ENCODE data around the gene CREB3.

Gene CREB3

DNA sequence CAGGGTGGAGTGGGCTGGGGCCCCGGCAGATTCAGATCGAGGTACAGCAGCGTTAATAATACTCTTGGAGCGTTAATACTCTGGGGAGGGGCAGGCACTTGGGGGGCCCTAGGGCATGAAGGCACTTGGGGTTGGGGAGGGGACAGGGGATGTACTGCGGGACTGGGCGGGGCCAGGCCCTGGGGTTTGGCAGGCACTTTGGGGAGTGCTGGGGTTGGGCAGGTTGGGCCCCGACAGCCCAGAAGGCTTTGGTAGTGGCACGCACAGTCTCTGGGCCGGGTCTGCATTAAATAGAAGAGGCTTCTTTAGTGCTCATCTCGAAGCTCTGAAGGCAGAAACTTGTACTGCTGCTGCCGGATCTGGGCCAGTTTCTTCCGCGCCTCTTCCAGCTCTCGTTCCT, 35.0 kb upstream of the CREB3 start:
- peaks cover 40% of the 10 kb centered on the region for H3K36me3 ChIP-seq (ENCODE audit: control insufficient read depth, insufficient read depth, low read length)
- no peak for DNase-seq (ENCODE audit: extremely low read depth, insufficient read length)
- no peaks in the 10 kb centered on the region for H3K27me3 ChIP-seq (replicated peaks; ENCODE audit: control insufficient read depth, insufficient read depth, low read length)
- H3K4me3 ChIP-seq (replicated peaks; ENCODE audit: low read depth, low read length): no peak overlapping the region
- TF ChIP-seq CTCF (IDR thresholded peaks at IDR 0.05; ENCODE audit: insufficient read depth, low read length, poor library complexity, severe bottlenecking): no peak

DNA sequence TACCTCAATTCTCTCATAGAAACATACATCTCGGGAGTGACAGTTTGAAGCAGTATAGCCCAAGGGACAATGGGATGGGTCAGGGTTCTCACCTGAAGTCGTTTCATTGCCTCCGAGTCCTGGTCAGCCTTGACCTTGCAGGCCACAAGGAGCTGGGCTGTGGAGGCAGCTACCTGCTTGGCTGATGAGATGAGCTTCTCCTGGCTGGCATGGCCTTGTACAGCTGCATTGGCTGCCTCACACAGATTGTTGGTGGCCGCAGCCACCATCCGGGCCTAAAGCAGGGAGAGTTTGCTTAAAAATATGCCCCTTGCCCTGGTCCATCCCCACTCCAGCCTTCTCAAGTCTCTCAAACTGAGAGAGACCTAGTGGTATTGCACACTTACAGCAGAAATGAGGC, 34.2 kb upstream of the CREB3 start:
- no peak for DNase-seq (ENCODE audit: extremely low read depth, insufficient read length)
- no peak for TF ChIP-seq CTCF (IDR thresholded peaks at IDR 0.05; ENCODE audit: insufficient read depth, low read length, poor library complexity, severe bottlenecking)
- Histone ChIP-seq H3K27me3 (replicated peaks; ENCODE audit: control insufficient read depth, insufficient read depth, low read length) (no peaks in the 10 kb centered on the region), H3K36me3 (ENCODE audit: control insufficient read depth, insufficient read depth, low read length) (peaks cover 44% of the 10 kb centered on the region), H3K4me3 (replicated peaks; ENCODE audit: low read depth, low read length) (no peak overlapping the region)

GRCh38 chr9:35700031-35700430, 32.4 kb upstream of the CREB3 start:
- Histone ChIP-seq H3K36me3 (ENCODE audit: control insufficient read depth, insufficient read depth, low read length) (peaks cover 60% of the 10 kb centered on the region), H3K4me3 (replicated peaks; ENCODE audit: low read depth, low read length) (no peak overlapping the region), H3K27me3 (replicated peaks; ENCODE audit: control insufficient read depth, insufficient read depth, low read length) (no peaks in the 10 kb centered on the region)
- no peak for DNase-seq (ENCODE audit: extremely low read depth, insufficient read length)
- no peak for TF ChIP-seq CTCF (IDR thresholded peaks at IDR 0.05; ENCODE audit: insufficient read depth, low read length, poor library complexity, severe bottlenecking)

GRCh38 chr9:35700942-35701341, 31.5 kb upstream of the CREB3 start:
- Histone ChIP-seq H3K36me3 (ENCODE audit: control insufficient read depth, insufficient read depth, low read length) (peaks cover 69% of the 10 kb centered on the region), H3K4me3 (replicated peaks; ENCODE audit: low read depth, low read length) (no peak overlapping the region), H3K27me3 (replicated peaks; ENCODE audit: control insufficient read depth, insufficient read depth, low read length) (no peaks in the 10 kb centered on the region)
- TF ChIP-seq CTCF (IDR thresholded peaks at IDR 0.05; ENCODE audit: insufficient read depth, low read length, poor library complexity, severe bottlenecking): no peak
- no peak for DNase-seq (ENCODE audit: extremely low read depth, insufficient read length)

- no peaks in the 10 kb centered on the region for H3K27me3 ChIP-seq (replicated peaks; ENCODE audit: control insufficient read depth, insufficient read depth, low read length)
- no peak for TF ChIP-seq CTCF (IDR thresholded peaks at IDR 0.05; ENCODE audit: insufficient read depth, low read length, poor library complexity, severe bottlenecking)
- peaks cover 77% of the 10 kb centered on the region for H3K36me3 ChIP-seq (ENCODE audit: control insufficient read depth, insufficient read depth, low read length)
- no peak overlapping the region for H3K4me3 ChIP-seq (replicated peaks; ENCODE audit: low read depth, low read length)
- DNase-seq (ENCODE audit: extremely low read depth, insufficient read length): no peak
Observed at GRCh38 chr9:35702696-35703095, 29.8 kb upstream of the CREB3 start.
